Caco-2 (cell line): ENCODE data around the gene PTPRN2. TPM values are rescaled to one million over a fixed set of nuclear protein-coding genes. Genes with fewer than 3 reads are reported as not detected.
A peak's percentile ranks its signal among the peaks of the same experiment; 100 is the strongest.

Experiments
- BruUV-seq: library from RNA; stranded (reverse); fragments of 400-500 nt; replicated peaks from 2 replicates; lab custom pipeline; 2021; lab: Mats Ljungman, UMichigan
- CTCF ChIA-PET: fragments of 300-600 bp; sonication (Branson Sonifier 250); formaldehyde crosslinking; loops from one replicate; lab custom pipeline; 2022; ENCODE audit warnings: antibody characterized with exemption; lab: Charles Lee
- POLR2A ChIA-PET: fragments of 300-600 bp; sonication (Branson Sonifier 250); formaldehyde crosslinking; loops from one replicate; lab custom pipeline; 2022; ENCODE audit warnings: antibody characterized with exemption; lab: Charles Lee
- DNase-seq, 2 experiments: peaks; one replicate each; pipeline versions ENCODE4 v3.0.0 to v3.0.0-alpha.2; 2020 to 2022
- H3K27me3 ChIP-seq: replicated peaks from 2 replicates; pipeline ENCODE4 v1.6.0; 2011; ENCODE audit warnings: low read length; ENCODE audit not compliant: control insufficient read depth, insufficient read depth
- H3K36me3 ChIP-seq: 2 replicates; pipeline ENCODE4 v1.5.1; 2011; ENCODE audit warnings: low read length; ENCODE audit not compliant: control insufficient read depth, insufficient read depth
- H3K4me1 ChIP-seq: fragments of 250-450 bp; sonication (Bioruptor Pico); 2 replicates; pipeline ENCODE4 v1.5.1; 2020; ENCODE audit warnings: mild to moderate bottlenecking
- H3K4me3 ChIP-seq: 2 replicates; pipeline ENCODE4 v1.5.1; 2011; ENCODE audit warnings: low read depth, mild to moderate bottlenecking, control low read depth, low read length
- H3K9me3 ChIP-seq: fragments of 250-450 bp; sonication (Bioruptor Pico); 2 replicates; pipeline ENCODE4 v1.5.1; 2020; ENCODE audit warnings: mild to moderate bottlenecking, moderate library complexity
- H3K27ac Mint-ChIP-seq: one replicate; pipeline ENCODE4 v1.8.0; 2022; ENCODE audit warnings: mixed read lengths; ENCODE audit not compliant: unreplicated experiment
- H3K27me3 Mint-ChIP-seq: one replicate; pipeline ENCODE4 v1.8.0; 2022; ENCODE audit warnings: mixed read lengths; ENCODE audit not compliant: insufficient read depth, unreplicated experiment
- H3K36me3 Mint-ChIP-seq: one replicate; pipeline ENCODE4 v1.8.0; 2022; ENCODE audit warnings: mild to moderate bottlenecking, mixed read lengths; ENCODE audit not compliant: insufficient read depth, unreplicated experiment
- H3K4me1 Mint-ChIP-seq: one replicate; pipeline ENCODE4 v1.8.0; 2022; ENCODE audit warnings: low read depth, mixed read lengths; ENCODE audit not compliant: unreplicated experiment
- H3K4me3 Mint-ChIP-seq: one replicate; pipeline ENCODE4 v1.8.0; 2022; ENCODE audit warnings: mild to moderate bottlenecking, moderate library complexity, mixed read lengths; ENCODE audit not compliant: unreplicated experiment
- H3K9me3 Mint-ChIP-seq: one replicate; pipeline ENCODE4 v1.8.0; 2022; ENCODE audit warnings: mixed read lengths; ENCODE audit not compliant: unreplicated experiment
- CTCF ChIP-seq, 2 experiments: fragments of 200-600 bp in 1 of 2; IDR thresholded peaks; 1 replicate in 1 of 2; 2 replicates in 1 of 2; pipeline versions ENCODE4 v1.5.1 to v1.8.0; 2011 to 2022; ENCODE audit warnings: antibody characterized with exemption in 1 of 2, control low read depth in 1 of 2, inconsistent platforms in 1 of 2, low read depth in 1 of 2, low read length in 1 of 2, mild to moderate bottlenecking in 1 of 2, moderate library complexity in 1 of 2; ENCODE audit not compliant: insufficient read depth in 1 of 2, severe bottlenecking in 1 of 2, unreplicated experiment in 1 of 2
- intact Hi-C: fragments of 100-400 bp; cut with micrococcal nuclease; formaldehyde crosslinking; loops from one replicate; pipeline ENCODE4 v1.10.0; 2022; ENCODE audit not compliant: unreplicated experiment
- total RNA-seq: library from RNA; stranded (reverse); gene quantifications from 2 replicates; pipeline ENCODE4 v1.2.3, GENCODE V29; 2022

Gene PTPRN2
- total RNA-seq, 1 experiment from 2014 or later: 1.4 TPM

GRCh38 chr7:158365267-158365666 is 222.4 kb downstream of the PTPRN2 start:
- no peaks in the 10 kb centered on the region for H3K9me3 ChIP-seq
- no TSS peak for BruUV-seq
- no peaks in the 10 kb centered on the region for H3K4me1 ChIP-seq
- Mint-ChIP-seq H3K4me1 (no peaks in the 10 kb centered on the region), H3K4me3 (no peak overlapping the region), H3K27me3 (no peaks in the 10 kb centered on the region), H3K9me3 (peaks cover 14% of the 10 kb centered on the region), H3K36me3 (peaks cover 10% of the 10 kb centered on the region), H3K27ac (no peak overlapping the region)
- POLR2A ChIA-PET: no interaction called here
- TF ChIP-seq CTCF (IDR thresholded peaks at IDR 0.05; ENCODE audit: insufficient read depth in 1 of 2, low read depth in 1 of 2, low read length in 1 of 2, severe bottlenecking in 1 of 2, unreplicated experiment in 1 of 2): no peak
- no peaks in the 10 kb centered on the region for H3K27me3 ChIP-seq
- intact Hi-C loops: no loop called here
- H3K4me3 ChIP-seq: no peak overlapping the region
- no peak for DNase-seq
- H3K36me3 ChIP-seq: no peaks in the 10 kb centered on the region
- CTCF ChIA-PET: no interaction called here

- POLR2A ChIA-PET: no interaction called here
- BruUV-seq: no TSS peak
Measured at GRCh38 chr7:158364451-158364850, 223.2 kb downstream of the PTPRN2 start.

GRCh38 chr7:158362912-158363905 is 224.4 kb downstream of the PTPRN2 start:
- H3K27ac Mint-ChIP-seq: no peak overlapping the region
- H3K4me3 Mint-ChIP-seq: no peak overlapping the region
- intact Hi-C loops: no loop called here
- ChIA-PET POLR2A (no interaction called here), CTCF (no interaction called here)
- no peaks in the 10 kb centered on the region for H3K9me3 ChIP-seq
- BruUV-seq: no TSS peak
- peaks cover 14% of the 10 kb centered on the region for H3K9me3 Mint-ChIP-seq
- H3K36me3 ChIP-seq: no peaks in the 10 kb centered on the region
- H3K27me3 ChIP-seq: no peaks in the 10 kb centered on the region
- H3K4me1 Mint-ChIP-seq: no peaks in the 10 kb centered on the region
- no peak for TF ChIP-seq CTCF (IDR thresholded peaks at IDR 0.05; ENCODE audit: insufficient read depth in 1 of 2, low read depth in 1 of 2, low read length in 1 of 2, severe bottlenecking in 1 of 2, unreplicated experiment in 1 of 2)
- no peaks in the 10 kb centered on the region for H3K4me1 ChIP-seq
- no peaks in the 10 kb centered on the region for H3K27me3 Mint-ChIP-seq
- no peak overlapping the region for H3K4me3 ChIP-seq
- peaks cover 10% of the 10 kb centered on the region for H3K36me3 Mint-ChIP-seq
- DNase-seq: peak; percentile 17 to 29

More at GRCh38 chr7:158364451-158364850, 223.2 kb downstream of the PTPRN2 start:
- peaks cover 10% of the 10 kb centered on the region for H3K36me3 Mint-ChIP-seq
- H3K4me1 Mint-ChIP-seq: no peaks in the 10 kb centered on the region
- CTCF ChIA-PET: no interaction called here
- DNase-seq: no peak
- H3K4me3 Mint-ChIP-seq: no peak overlapping the region
- H3K9me3 Mint-ChIP-seq: peaks cover 14% of the 10 kb centered on the region
- H3K36me3 ChIP-seq: no peaks in the 10 kb centered on the region
- H3K9me3 ChIP-seq: no peaks in the 10 kb centered on the region
- no peak overlapping the region for H3K27ac Mint-ChIP-seq
- no peaks in the 10 kb centered on the region for H3K27me3 Mint-ChIP-seq
- TF ChIP-seq CTCF (IDR thresholded peaks at IDR 0.05; ENCODE audit: insufficient read depth in 1 of 2, low read depth in 1 of 2, low read length in 1 of 2, severe bottlenecking in 1 of 2, unreplicated experiment in 1 of 2): no peak
- H3K4me3 ChIP-seq: no peak overlapping the region
- H3K4me1 ChIP-seq: no peaks in the 10 kb centered on the region
- intact Hi-C loops: no loop called here
- H3K27me3 ChIP-seq: no peaks in the 10 kb centered on the region
